Measurements from ENCODE around the gene ANKS1A.

Gene ANKS1A

DNA sequence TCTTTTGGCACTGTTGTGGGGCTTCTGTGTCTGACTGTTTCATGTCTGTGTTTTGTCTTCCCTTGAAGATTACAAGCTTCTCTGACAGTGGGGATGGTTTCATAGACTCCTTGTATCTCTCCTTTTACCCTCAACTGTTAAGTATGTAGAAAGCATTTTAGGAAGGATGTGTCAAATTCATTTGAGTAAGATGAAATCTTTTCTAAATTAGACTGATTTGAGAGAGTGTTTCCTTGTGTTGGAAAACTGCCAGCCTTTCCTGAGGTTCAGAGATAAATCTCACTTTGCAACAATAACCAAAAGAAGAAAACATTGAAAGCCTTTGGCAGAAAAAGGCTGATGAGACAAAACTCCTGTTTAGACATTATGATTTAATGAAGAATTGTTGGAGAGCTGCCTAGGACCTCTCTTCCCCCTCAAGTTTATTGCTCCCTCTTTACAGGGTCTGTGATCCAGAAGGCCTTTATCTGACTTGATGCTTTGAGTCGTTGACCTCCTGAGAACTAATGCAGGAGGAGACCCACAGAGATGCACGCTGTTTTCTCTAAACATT is 68.3 kb downstream of the ANKS1A start:
- DNase-seq (ENCODE audit: low read depth) = no peak

DNA sequence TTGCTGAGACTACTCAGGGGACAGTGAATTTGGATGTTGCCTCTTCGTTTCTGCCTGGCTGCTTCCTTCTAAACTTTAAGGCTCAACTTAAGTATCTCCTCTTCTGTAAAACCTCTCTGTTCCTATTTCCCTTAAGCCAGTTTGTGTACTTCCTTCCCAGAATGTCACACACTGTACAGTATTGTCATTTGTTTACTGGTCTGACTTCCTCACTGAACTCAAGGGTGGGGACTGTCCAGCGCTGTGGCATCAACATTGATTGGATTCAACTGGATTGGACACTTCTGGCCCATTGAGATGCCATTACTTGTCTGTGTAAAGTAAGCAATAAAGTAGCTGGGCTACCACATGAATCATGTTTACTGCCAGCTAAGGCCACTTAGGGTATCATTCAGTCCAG is 69.7 kb downstream of the ANKS1A start:
- no peak for DNase-seq (ENCODE audit: low read depth)

GRCh38 chr6:34959224-34959623 is 70.2 kb downstream of the ANKS1A start:
- no peak for DNase-seq (ENCODE audit: low read depth)

- DNase-seq (ENCODE audit: low read depth) = no peak
Observed at GRCh38 chr6:34961082-34961481, 72.0 kb downstream of the ANKS1A start.

DNA sequence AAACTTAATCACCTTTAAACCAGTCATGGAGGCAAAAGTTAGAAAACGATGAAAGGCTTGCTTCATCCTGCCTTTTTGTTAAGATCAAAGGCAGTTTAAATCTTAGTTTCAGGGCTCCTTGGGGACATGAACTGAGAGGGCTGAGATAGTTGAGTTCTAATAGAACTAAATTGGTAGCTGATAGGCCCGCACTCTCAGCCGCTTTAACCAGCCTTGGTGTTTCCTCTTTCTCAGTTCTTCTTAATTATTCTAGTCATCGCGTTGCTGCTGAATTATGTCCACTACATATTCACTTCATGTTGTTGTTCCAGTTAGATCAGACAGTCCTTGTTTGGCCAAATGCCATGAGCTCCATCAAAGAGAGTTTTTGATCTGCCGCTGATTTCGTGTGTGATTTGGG is 72.5 kb downstream of the ANKS1A start:
- no peak for DNase-seq (ENCODE audit: low read depth)

- no peak for DNase-seq (ENCODE audit: low read depth)
Observed at GRCh38 chr6:34964564-34964963, 75.5 kb downstream of the ANKS1A start.

- no peak for DNase-seq (ENCODE audit: low read depth)
Observed at GRCh38 chr6:34967461-34967860, 78.4 kb downstream of the ANKS1A start.

- DNase-seq (ENCODE audit: low read depth) = no peak
Observed at GRCh38 chr6:34969662-34970265, 80.7 kb downstream of the ANKS1A start.

- no peak for DNase-seq (ENCODE audit: low read depth)
Observed at GRCh38 chr6:34970488-34970887, 81.4 kb downstream of the ANKS1A start.

- no peak for DNase-seq (ENCODE audit: low read depth)
Observed at GRCh38 chr6:34970957-34971356, 81.9 kb downstream of the ANKS1A start.

DNA sequence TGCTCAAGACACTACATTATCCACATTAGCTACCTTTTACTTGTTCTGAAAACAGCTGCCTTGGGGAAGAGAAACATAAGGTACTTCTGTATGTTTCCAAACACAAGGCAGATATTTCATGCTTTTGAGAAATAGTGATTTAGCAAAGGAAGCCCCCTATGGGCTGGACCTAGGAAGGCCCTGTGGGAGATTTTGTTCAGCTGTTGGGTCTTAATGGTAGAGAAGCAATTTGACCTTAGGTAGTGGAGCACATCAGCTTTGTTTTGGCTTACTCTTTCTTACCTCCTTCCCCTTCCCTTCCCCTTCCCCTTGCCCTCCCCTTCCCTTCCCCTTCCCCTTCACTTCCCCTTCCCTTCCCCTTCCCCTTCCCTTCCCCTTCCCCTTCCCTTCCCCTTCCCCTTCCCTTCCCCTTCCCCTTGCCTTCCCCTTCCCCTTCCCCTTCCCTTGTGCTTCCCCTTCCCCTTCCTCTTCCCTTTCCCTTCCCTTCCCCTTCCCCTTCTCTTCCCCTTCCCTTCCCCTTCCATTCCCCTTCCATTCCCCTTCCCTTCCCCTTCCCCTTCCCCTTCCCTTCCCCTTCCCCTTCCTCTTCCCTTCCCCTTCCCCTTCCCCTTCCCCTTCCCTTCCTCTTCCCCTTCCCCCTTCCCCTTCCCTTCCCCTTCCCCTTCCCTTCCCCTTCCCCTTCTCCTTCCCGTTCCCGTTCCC is 84.6 kb downstream of the ANKS1A start:
- DNase-seq (ENCODE audit: low read depth) = no peak

GRCh38 chr6:34974249-34974642 is 85.2 kb downstream of the ANKS1A start:
- no peak for DNase-seq (ENCODE audit: low read depth)

GRCh38 chr6:34976239-34976638 is 87.2 kb downstream of the ANKS1A start:
- DNase-seq (ENCODE audit: low read depth) = no peak

DNA sequence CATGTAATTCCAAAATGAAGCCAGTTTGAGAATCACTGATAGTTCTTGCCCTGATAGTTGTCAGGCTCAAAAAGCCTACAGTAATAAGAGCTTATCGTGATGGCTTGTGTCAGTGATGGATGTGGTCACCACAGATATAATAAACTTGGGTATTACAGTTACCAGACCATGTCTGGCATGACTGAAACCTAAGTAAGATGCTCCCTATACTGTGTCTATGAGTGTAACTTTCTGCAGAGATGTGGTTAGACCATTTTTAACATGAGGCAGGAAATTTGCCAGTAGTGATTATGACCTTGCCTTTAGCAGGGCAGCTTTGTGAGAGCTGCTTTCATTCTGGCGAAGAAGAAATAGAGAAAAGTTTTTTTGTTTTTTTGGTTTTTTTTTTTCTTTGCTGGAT is 90.2 kb downstream of the ANKS1A start:
- no peak for DNase-seq (ENCODE audit: low read depth)

DNA sequence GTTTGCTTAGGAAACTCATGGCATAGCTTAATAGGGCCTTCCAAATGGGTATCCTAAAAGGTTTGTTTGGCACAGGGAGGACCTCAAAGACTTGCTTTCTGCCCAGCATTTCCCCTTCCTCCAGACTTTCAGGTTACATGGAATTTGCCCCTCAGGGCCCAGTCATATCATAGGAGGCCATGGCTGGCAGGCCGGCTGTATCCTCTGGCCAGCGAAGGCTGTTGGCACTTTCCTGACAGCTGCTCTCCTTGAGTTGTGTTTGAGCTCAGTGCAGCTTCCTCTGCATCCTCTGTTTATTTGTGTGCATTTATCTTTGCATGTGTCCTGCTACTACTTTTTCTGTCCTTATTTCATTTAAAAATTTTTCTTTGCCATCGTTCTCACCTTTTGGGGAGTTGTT is 90.9 kb downstream of the ANKS1A start:
- DNase-seq (ENCODE audit: low read depth) = no peak

- no peak for DNase-seq (ENCODE audit: low read depth)
Observed at GRCh38 chr6:34981366-34981765, 92.3 kb downstream of the ANKS1A start.

DNA sequence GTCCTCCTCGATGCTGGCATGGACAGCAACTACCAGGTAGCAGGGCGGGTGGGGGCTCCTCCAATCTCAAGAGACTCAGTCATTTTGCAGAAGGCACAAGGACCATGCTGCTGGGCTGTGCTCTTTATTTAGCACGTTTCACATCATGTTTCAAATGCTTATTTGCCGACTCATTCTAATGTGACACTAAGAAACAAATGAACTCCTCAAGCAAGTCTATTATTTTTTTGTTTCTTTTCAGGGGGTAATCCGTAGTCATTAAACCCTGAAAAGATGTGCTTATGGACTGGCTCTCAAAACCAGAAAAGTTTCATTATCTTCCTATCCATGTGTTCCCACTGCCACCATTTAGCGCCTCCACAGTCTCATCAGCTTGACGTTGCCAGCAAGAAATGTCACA is 92.9 kb downstream of the ANKS1A start:
- no peak for DNase-seq (ENCODE audit: low read depth)

GRCh38 chr6:34982424-34982852 is 93.4 kb downstream of the ANKS1A start:
- no peak for DNase-seq (ENCODE audit: low read depth)

DNA sequence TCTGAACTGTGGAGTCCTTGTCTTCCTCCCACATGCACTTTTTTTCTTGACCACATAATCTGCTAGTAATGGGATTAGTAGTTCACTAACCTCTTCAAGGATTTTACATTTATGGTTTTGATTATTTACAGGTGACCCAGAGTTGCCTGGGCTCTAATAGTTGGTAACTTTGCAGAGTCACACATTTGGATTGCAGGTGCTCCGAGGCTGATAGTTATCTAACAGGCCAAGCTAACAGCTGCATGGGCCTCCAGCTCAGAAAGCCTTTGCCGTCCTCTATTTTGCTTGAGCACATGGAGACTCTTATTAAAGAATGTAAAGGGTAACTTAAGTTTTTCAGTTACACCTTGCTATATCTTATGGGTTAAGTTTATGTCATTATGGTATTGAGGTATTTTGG is 95.4 kb downstream of the ANKS1A start:
- DNase-seq (ENCODE audit: low read depth) = no peak

GRCh38 chr6:34985236-34985635 is 96.2 kb downstream of the ANKS1A start:
- no peak for DNase-seq (ENCODE audit: low read depth)

DNA sequence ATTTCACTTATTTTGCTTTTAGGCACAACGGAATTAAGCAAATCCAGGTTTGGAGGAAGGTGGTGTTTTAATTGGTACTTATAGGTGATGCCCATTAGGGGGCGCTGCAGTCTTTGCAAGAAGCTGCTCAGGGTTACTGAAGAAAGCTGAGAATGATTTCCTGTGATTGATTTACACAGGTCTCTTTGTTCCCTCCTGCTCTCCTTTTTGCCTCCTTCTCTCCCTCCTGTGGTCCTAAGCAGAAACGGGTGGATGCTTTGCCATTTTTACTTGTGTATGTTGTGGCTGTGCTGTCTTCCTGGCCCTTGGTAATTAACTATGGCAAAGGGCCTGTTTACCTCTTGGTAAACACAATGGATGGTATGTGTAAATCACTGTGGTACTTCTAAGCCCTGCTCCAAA is 97.8 kb downstream of the ANKS1A start:
- peak; percentile 30 for DNase-seq (ENCODE audit: low read depth)

DNA sequence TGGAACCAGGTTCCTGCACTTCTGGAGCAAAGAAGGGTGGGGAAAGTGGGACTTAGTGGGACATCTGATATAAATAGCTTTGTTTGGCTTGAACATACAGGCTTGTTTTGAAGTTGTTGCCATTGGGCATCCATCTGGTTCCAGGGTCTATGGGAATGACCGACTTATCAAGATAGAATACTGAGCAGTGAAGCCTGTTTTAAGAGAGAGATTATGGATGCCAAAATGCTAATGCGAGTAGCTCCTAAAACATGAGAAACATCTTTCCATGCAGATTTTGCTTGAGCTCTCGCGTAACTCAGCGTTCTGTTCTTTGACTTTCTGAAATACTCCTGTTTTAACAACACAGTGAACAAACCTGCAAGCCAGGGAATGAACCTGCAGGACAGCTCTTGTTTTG is 98.5 kb downstream of the ANKS1A start:
- no peak for DNase-seq (ENCODE audit: low read depth)

DNA sequence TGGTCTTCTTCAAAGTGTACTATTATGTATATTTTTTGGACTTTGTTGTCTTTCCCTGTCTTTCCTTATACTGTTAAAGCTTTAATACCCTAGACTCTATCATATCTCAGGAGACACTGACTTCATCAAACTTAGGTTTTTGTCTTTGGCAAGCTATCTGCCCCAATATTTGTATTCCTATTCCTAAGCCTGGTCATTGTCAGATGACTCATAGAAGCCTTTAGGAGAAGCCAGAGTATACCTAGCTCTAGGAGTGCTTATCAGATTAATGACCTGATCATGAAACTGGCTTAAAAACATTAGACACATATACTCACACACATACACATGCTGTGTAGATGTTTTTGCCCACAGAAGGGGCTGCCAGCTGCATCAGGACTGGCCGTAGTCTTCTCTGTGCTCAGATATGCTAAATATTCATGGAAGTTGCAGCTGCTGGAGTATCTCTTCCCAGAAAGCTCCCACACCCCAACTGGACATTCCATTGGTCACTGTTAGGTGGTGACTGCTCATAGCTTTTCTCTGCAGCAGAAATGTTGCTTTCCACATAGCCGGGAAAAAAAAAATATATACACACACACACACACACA is 102.0 kb downstream of the ANKS1A start:
- DNase-seq (ENCODE audit: low read depth) = no peak
